ENCODE results near the gene PLBD2. TPM values are rescaled to one million over a fixed set of nuclear protein-coding genes. Genes with fewer than 3 reads are reported as not detected.

The PLBD2 gene
- total RNA-seq, 3 donors from 2014 or later: 14.3 to 27.8 (median 25.9) TPM

- intact Hi-C loops (cut with DNase I, micrococcal nuclease): no loop called here
- DNase-seq (no peak), ATAC-seq (peak; percentile 10)
- TF ChIP-seq CTCF (IDR thresholded peaks at IDR 0.05): no peak
- Histone ChIP-seq H3K9me3 (no peaks in the 10 kb centered on the region), H3K4me3 (no peak overlapping the region), H3K4me1 (ENCODE audit: low read depth) (no peaks in the 10 kb centered on the region), H3K36me3 (ENCODE audit: low read depth) (no peaks in the 10 kb centered on the region)
These were observed 55.1 kb downstream of the PLBD2 start for GRCh38 chr12:113413488-113413939.

GRCh38 chr12:113414519-113415038 lies 56.2 kb downstream of the PLBD2 start:
- intact Hi-C loops (cut with DNase I, micrococcal nuclease): no loop called here
- no peak for DNase-seq
- no peak overlapping the region for H3K4me3 ChIP-seq
- H3K36me3 ChIP-seq (ENCODE audit: low read depth): no peaks in the 10 kb centered on the region
- no peaks in the 10 kb centered on the region for H3K9me3 ChIP-seq
- TF ChIP-seq CTCF (IDR thresholded peaks at IDR 0.05): no peak
- ATAC-seq: no peak
- H3K4me1 ChIP-seq (ENCODE audit: low read depth): no peaks in the 10 kb centered on the region

GRCh38 chr12:113416091-113416754 lies 57.8 kb downstream of the PLBD2 start:
- intact Hi-C loops (cut with DNase I, micrococcal nuclease): no loop called here
- no peak for TF ChIP-seq CTCF (IDR thresholded peaks at IDR 0.05)
- Histone ChIP-seq H3K36me3 (ENCODE audit: low read depth) (no peaks in the 10 kb centered on the region), H3K4me1 (ENCODE audit: low read depth) (no peaks in the 10 kb centered on the region), H3K9me3 (no peaks in the 10 kb centered on the region), H3K4me3 (no peak overlapping the region)
- ATAC-seq (peak; percentile 14), DNase-seq (peak in 1 of 3 donors; percentile 21)

GRCh38 chr12:113418213-113418879 lies 60.0 kb downstream of the PLBD2 start:
- no peak overlapping the region for H3K4me3 ChIP-seq
- H3K9me3 ChIP-seq: no peaks in the 10 kb centered on the region
- ATAC-seq: peak; percentile 13
- intact Hi-C loops (cut with DNase I, micrococcal nuclease): no loop called here
- DNase-seq: peak in 1 of 3 donors; percentile 17
- H3K36me3 ChIP-seq (ENCODE audit: low read depth): no peaks in the 10 kb centered on the region
- H3K4me1 ChIP-seq (ENCODE audit: low read depth): no peaks in the 10 kb centered on the region
- no peak for TF ChIP-seq CTCF (IDR thresholded peaks at IDR 0.05)

- H3K9me3 ChIP-seq: no peaks in the 10 kb centered on the region
- no peaks in the 10 kb centered on the region for H3K36me3 ChIP-seq (ENCODE audit: low read depth)
- H3K4me3 ChIP-seq: no peak overlapping the region
- H3K4me1 ChIP-seq (ENCODE audit: low read depth): no peaks in the 10 kb centered on the region
- DNase-seq: no peak
- no peak for TF ChIP-seq CTCF (IDR thresholded peaks at IDR 0.05)
- intact Hi-C loops (cut with DNase I, micrococcal nuclease): no loop called here
- ATAC-seq: no peak
These were observed 62.7 kb downstream of the PLBD2 start for GRCh38 chr12:113420996-113421595.

All from mucosa of descending colon (tissue), 3 donors.